Neural cell (in vitro differentiated cells): ENCODE data around the gene FAM107B. TPM values are rescaled to one million over a fixed set of nuclear protein-coding genes. Genes with fewer than 3 reads are reported as not detected.

ENCODE experiments used
- H2AFZ ChIP-seq: fragments of 200-600, 300-800 bp; sonication (generic), shearing (Covaris generic); 2 replicates; pipeline ENCODE4 v1.6.0; 2014; ENCODE audit warnings: low read depth, mild to moderate bottlenecking, antibody characterized with exemption, low read length, moderate library complexity
- H3F3A ChIP-seq: fragments of 200-600 bp; shearing (Covaris generic); 2 replicates; pipeline ENCODE4 v1.6.1; 2016; ENCODE audit warnings: mild to moderate bottlenecking, moderate library complexity, mixed read lengths, antibody characterized with exemption, low read length; ENCODE audit not compliant: insufficient read depth, poor library complexity, severe bottlenecking
- H3K27ac ChIP-seq: fragments of 200-600, 300-800 bp; sonication (generic), shearing (Covaris generic); 2 replicates; pipeline ENCODE4 v1.5.1; 2014; ENCODE audit warnings: mild to moderate bottlenecking, low read length, moderate library complexity
- H3K27me3 ChIP-seq: fragments of 300-800, 200-600 bp; sonication (generic), shearing (Covaris generic); 2 replicates; pipeline ENCODE4 v1.6.0; 2014; ENCODE audit warnings: mild to moderate bottlenecking, low read depth, low read length, moderate library complexity; ENCODE audit not compliant: insufficient read depth
- H3K36me3 ChIP-seq: fragments of 300-800, 200-600 bp; sonication (generic), shearing (Covaris generic); 2 replicates; pipeline ENCODE4 v1.5.1; 2014; ENCODE audit warnings: mild to moderate bottlenecking, antibody characterized with exemption, low read length, moderate library complexity; ENCODE audit not compliant: insufficient read depth
- H3K4me2 ChIP-seq: fragments of 300-800, 200-600 bp; sonication (generic), shearing (Covaris generic); 2 replicates; pipeline ENCODE4 v1.6.0; 2014; ENCODE audit warnings: mild to moderate bottlenecking, low read length
- H3K4me3 ChIP-seq: fragments of 300-800, 200-600 bp; sonication (generic), shearing (Covaris generic); 2 replicates; pipeline ENCODE4 v1.5.1; 2014; ENCODE audit warnings: mild to moderate bottlenecking, low read length, moderate library complexity
- H3K79me2 ChIP-seq: fragments of 200-600 bp; shearing (Covaris generic); replicated peaks from 2 replicates; pipeline ENCODE4 v1.6.0; 2014; ENCODE audit warnings: mild to moderate bottlenecking, low read length, moderate library complexity; ENCODE audit not compliant: insufficient read depth
- H3K9ac ChIP-seq: fragments of 300-800, 200-600 bp; sonication (generic), shearing (Covaris generic); 2 replicates; pipeline ENCODE4 v1.6.1; 2016; ENCODE audit warnings: mild to moderate bottlenecking, low read length, mixed read lengths
- H3K9me2 ChIP-seq: fragments of 200-600 bp; shearing (Covaris generic); 2 replicates; pipeline ENCODE4 v1.6.1; 2016; ENCODE audit warnings: mild to moderate bottlenecking, low read length, mixed read lengths; ENCODE audit not compliant: insufficient read depth
- H3K9me3 ChIP-seq: fragments of 200-600, 300-800 bp; sonication (generic), shearing (Covaris generic); 2 replicates; pipeline ENCODE4 v1.6.1; 2016; ENCODE audit warnings: mild to moderate bottlenecking, mixed run types, low read length, moderate library complexity, mixed read lengths
- H4K20me1 ChIP-seq: fragments of 200-600 bp; shearing (Covaris generic); 2 replicates; pipeline ENCODE4 v1.6.1; 2016; ENCODE audit warnings: mild to moderate bottlenecking, mixed run types; ENCODE audit not compliant: insufficient read depth
- EP300 ChIP-seq: fragments of 450-650 bp; conservative IDR thresholded peaks from 2 replicates; pipeline ENCODE4 v1.6.1; 2014; ENCODE audit warnings: antibody characterized with exemption, mild to moderate bottlenecking, moderate library complexity; ENCODE audit not compliant: poor library complexity, severe bottlenecking
- EZH2 ChIP-seq: fragments of 200-600, 300-800 bp; shearing (Covaris generic), sonication (generic); IDR thresholded peaks from 2 replicates; pipeline ENCODE4 v1.6.1; 2014; ENCODE audit warnings: antibody characterized with exemption, low read length, borderline replicate concordance, mild to moderate bottlenecking; ENCODE audit not compliant: insufficient read depth, poor library complexity, severe bottlenecking
- MXI1 ChIP-seq: fragments of 450-650 bp; conservative IDR thresholded peaks from 2 replicates; pipeline ENCODE4 v1.6.1; 2014; ENCODE audit warnings: antibody characterized with exemption, mild to moderate bottlenecking; ENCODE audit not compliant: poor library complexity, severe bottlenecking
- POLR2AphosphoS5 ChIP-seq: IDR thresholded peaks from 2 replicates; pipeline ENCODE4 v1.6.1; 2012
- RAD21 ChIP-seq: fragments of 450-650 bp; conservative IDR thresholded peaks from 2 replicates; pipeline ENCODE4 v1.6.1; 2014; ENCODE audit warnings: antibody characterized with exemption, mild to moderate bottlenecking, moderate library complexity
- SMC3 ChIP-seq: fragments of 450-650 bp; conservative IDR thresholded peaks from 2 replicates; pipeline ENCODE4 v1.6.1; 2014; ENCODE audit warnings: antibody characterized with exemption, mild to moderate bottlenecking, moderate library complexity; ENCODE audit not compliant: poor library complexity
- TAF1 ChIP-seq: IDR thresholded peaks from 2 replicates; pipeline ENCODE4 v1.6.1; 2012; ENCODE audit warnings: low read depth
- polyA plus RNA-seq: library from polyadenylated mRNA; depleted of rRNA; stranded (reverse); fragments of >200 nt; gene quantifications from 2 replicates; pipeline ENCODE4 v1.2.3, GENCODE V29; 2014
- TF ChIP-seq, protein P1 (sequence below): fragments of 450-650 bp; IDR thresholded peaks from 2 replicates; pipeline ENCODE4 v1.5.1; 2014; ENCODE audit warnings: antibody characterized with exemption, mild to moderate bottlenecking, moderate library complexity; ENCODE audit not compliant: poor library complexity, severe bottlenecking
- TF ChIP-seq, protein P2 (sequence below): IDR thresholded peaks from 2 replicates; pipeline ENCODE4 v1.6.1; 2012; ENCODE audit warnings: borderline replicate concordance

FAM107B gene
- polyA plus RNA-seq, 1 donor from 2014 or later = 106 TPM

DNA sequence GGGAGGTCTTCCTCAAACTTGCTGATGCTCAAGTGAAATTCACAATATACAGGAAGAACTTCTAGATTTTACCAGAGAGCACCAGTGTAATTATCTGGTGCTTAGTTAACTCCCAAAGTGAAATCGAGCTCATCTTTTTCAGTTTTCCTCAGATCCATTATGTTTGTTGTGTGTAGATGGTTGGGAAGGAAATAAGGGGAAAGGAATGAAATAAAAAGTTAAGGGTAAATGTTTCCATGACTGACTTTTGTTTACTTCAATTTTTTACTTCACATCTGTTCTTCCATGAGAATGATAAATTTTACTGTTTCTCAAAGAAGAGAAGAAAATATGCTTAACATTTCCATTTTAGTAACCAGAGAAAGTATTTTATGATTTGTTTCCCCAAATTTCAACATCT, 21.3 kb downstream of the FAM107B start:
- Histone ChIP-seq H3K4me2 (no peak overlapping the region), H3K36me3 (no peaks in the 10 kb centered on the region), H3K9me2 (no peaks in the 10 kb centered on the region), H3K27me3 (no peaks in the 10 kb centered on the region), H3K9me3 (no peaks in the 10 kb centered on the region), H2AFZ (no peak overlapping the region), H3K9ac (no peak overlapping the region), H3F3A (no peaks in the 10 kb centered on the region), H3K27ac (no peak overlapping the region), H4K20me1 (no peaks in the 10 kb centered on the region), H3K79me2 (no peaks in the 10 kb centered on the region), H3K4me3 (no peak overlapping the region)
- TF ChIP-seq MXI1 = no peak
- TF ChIP-seq, protein P1, sequence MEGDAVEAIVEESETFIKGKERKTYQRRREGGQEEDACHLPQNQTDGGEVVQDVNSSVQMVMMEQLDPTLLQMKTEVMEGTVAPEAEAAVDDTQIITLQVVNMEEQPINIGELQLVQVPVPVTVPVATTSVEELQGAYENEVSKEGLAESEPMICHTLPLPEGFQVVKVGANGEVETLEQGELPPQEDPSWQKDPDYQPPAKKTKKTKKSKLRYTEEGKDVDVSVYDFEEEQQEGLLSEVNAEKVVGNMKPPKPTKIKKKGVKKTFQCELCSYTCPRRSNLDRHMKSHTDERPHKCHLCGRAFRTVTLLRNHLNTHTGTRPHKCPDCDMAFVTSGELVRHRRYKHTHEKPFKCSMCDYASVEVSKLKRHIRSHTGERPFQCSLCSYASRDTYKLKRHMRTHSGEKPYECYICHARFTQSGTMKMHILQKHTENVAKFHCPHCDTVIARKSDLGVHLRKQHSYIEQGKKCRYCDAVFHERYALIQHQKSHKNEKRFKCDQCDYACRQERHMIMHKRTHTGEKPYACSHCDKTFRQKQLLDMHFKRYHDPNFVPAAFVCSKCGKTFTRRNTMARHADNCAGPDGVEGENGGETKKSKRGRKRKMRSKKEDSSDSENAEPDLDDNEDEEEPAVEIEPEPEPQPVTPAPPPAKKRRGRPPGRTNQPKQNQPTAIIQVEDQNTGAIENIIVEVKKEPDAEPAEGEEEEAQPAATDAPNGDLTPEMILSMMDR = no peak
- no peak for TF ChIP-seq EP300
- no peak for TF ChIP-seq POLR2AphosphoS5
- TF ChIP-seq EZH2 = no peak
- TF ChIP-seq, protein P2, sequence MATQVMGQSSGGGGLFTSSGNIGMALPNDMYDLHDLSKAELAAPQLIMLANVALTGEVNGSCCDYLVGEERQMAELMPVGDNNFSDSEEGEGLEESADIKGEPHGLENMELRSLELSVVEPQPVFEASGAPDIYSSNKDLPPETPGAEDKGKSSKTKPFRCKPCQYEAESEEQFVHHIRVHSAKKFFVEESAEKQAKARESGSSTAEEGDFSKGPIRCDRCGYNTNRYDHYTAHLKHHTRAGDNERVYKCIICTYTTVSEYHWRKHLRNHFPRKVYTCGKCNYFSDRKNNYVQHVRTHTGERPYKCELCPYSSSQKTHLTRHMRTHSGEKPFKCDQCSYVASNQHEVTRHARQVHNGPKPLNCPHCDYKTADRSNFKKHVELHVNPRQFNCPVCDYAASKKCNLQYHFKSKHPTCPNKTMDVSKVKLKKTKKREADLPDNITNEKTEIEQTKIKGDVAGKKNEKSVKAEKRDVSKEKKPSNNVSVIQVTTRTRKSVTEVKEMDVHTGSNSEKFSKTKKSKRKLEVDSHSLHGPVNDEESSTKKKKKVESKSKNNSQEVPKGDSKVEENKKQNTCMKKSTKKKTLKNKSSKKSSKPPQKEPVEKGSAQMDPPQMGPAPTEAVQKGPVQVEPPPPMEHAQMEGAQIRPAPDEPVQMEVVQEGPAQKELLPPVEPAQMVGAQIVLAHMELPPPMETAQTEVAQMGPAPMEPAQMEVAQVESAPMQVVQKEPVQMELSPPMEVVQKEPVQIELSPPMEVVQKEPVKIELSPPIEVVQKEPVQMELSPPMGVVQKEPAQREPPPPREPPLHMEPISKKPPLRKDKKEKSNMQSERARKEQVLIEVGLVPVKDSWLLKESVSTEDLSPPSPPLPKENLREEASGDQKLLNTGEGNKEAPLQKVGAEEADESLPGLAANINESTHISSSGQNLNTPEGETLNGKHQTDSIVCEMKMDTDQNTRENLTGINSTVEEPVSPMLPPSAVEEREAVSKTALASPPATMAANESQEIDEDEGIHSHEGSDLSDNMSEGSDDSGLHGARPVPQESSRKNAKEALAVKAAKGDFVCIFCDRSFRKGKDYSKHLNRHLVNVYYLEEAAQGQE = no peak
- no peak for TF ChIP-seq TAF1
- no peak for TF ChIP-seq RAD21
- no peak for TF ChIP-seq SMC3

DNA sequence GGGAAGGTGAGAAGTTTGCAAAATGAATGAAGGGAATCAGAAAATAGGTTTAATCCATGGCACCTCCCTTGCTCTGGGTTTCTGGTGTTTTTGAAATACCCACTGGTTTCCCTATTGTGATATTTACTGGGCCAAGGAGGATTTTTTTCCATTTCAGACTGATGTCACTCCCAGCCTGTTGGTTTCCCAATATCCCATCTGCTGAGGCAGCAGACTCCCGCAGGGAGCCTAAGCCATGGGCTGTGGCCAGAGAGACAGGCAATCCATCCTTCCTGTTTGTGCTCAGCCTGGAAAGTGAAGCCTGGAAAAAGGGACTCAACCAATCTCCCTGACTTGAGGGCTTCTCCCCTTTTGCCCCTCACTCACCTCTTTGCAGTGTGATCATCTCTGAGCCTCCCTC, 22.8 kb downstream of the FAM107B start:
- H3K27me3 ChIP-seq = no peaks in the 10 kb centered on the region
- no peaks in the 10 kb centered on the region for H3K36me3 ChIP-seq
- no peaks in the 10 kb centered on the region for H3F3A ChIP-seq
- no peak overlapping the region for H2AFZ ChIP-seq
- H3K79me2 ChIP-seq = no peaks in the 10 kb centered on the region
- no peak overlapping the region for H3K4me2 ChIP-seq
- no peak overlapping the region for H3K27ac ChIP-seq
- H3K9ac ChIP-seq = no peak overlapping the region
- no peaks in the 10 kb centered on the region for H3K9me3 ChIP-seq
- H4K20me1 ChIP-seq = no peaks in the 10 kb centered on the region
- H3K4me3 ChIP-seq = no peak overlapping the region
- TF ChIP-seq MXI1 = no peak
- no peak for TF ChIP-seq EZH2
- TF ChIP-seq, protein P1 = no peak
- no peak for TF ChIP-seq EP300
- no peak for TF ChIP-seq SMC3
- no peak for TF ChIP-seq POLR2AphosphoS5
- TF ChIP-seq TAF1 = no peak
- TF ChIP-seq, protein P2 = no peak
- no peak for TF ChIP-seq RAD21
- no peaks in the 10 kb centered on the region for H3K9me2 ChIP-seq
